GM12878 (cell line): Measurements from ENCODE around the gene STK10. TPM values are rescaled to one million over a fixed set of nuclear protein-coding genes. Genes with fewer than 3 reads are reported as not detected.

Experiments
- NFIC ChIP-seq: IDR thresholded peaks from 2 replicates; pipeline ENCODE4 v1.6.1; 2012; ENCODE audit warnings: low read depth, mild to moderate bottlenecking, inconsistent platforms, low read length, moderate library complexity
- RAD21 ChIP-seq: IDR thresholded peaks from 2 replicates; pipeline ENCODE4 v1.6.1; 2011; ENCODE audit warnings: mild to moderate bottlenecking, low read depth, low read length, moderate library complexity; ENCODE audit not compliant: insufficient read depth
- ZBTB4 ChIP-seq: fragments of 450-650 bp; formaldehyde crosslinking; IDR thresholded peaks from 2 replicates; pipeline ENCODE4 v1.4.0; 2022; ENCODE audit warnings: mild to moderate bottlenecking, moderate library complexity
- ZNF592 ChIP-seq: fragments of 450-650 bp; IDR thresholded peaks from 2 replicates; pipeline ENCODE4 v1.6.1; 2017; ENCODE audit warnings: mild to moderate bottlenecking, moderate library complexity
- polyA plus RNA-seq, 11 experiments: library from polyadenylated mRNA; depleted of rRNA in 4 of 11; unstranded in 6 of 11; stranded (reverse) in 5 of 11; fragments of >200 nt; fragmentation: Nextera tagmentation in 4 of 11; fragmentation: Illumina TruSeq in 1 of 11; extraction: Ambion mirVana in 4 of 11; extraction: Trizol in 1 of 11; gene quantifications; 1 replicate in 1 of 11; 2 replicates in 10 of 11; pipeline versions ENCODE4 v1.2.1 to v1.2.3, GENCODE V29; 2011 to 2016; ENCODE audit warnings: inconsistent platforms in 2 of 11, missing spikeins in 2 of 11, low read depth in 1 of 11
- total RNA-seq, 4 experiments: library from RNA; depleted of rRNA in 3 of 4; stranded (reverse); fragments of >200 nt in 3 of 4; fragmentation: Illumina TruSeq in 1 of 4; extraction: Trizol in 1 of 4; gene quantifications; 2 replicates each; pipeline versions ENCODE4 v1.2.1 to v1.2.3, GENCODE V29; 2013 to 2021

Gene STK10
- total and polyA plus RNA-seq, 10 of the 15 experiments (the other 5 are each of a cell fraction or from before 2014, with no cell fraction given), result 14.2 to 96.4 (median 50.6) TPM

DNA sequence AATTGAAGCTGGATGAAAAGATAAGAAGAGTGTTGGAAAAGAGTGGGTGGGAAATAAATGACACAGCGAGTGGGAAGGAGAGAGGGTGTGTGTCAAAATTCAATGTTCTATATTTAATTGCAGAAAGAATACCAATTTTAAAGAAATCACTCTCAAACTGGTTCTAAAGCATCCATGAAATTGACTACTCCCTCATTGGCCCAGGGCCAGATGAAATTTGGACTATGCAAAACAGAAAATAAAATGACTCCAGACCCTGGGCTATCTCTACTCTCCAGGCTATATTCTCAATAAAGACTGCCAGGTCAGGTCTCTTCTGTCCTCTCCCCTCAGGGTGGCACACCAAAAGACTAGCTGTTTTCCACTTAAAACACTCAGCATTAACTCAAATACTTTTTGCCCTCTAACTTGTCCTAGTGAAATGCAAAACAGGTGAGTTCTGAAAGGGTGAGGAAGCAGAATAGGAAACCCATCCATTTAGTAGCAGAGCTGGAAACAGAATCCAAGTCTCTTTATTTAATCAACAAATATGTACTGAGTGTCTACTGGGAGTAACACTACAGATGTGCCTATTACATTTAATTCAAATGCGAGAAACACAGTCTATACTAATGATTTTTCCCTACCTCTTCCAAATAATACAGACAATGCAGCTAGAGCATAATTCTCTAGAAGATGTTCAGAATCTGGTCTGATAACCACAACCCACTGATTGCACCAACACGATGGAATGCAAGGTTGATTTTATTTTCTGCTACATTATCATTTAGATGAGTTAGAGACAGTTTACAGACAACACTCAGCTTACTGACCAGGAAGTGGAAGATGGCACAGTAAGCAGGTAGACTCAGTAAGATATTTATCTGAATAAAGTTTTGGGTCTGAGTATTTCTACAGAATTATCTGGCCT, 48.1 kb upstream of the STK10 start (continued):
- TF ChIP-seq ZBTB4 (CRISPR knock-in tag) (no peak), NFIC (no peak), ZNF592 (no peak), RAD21 (no peak)
